ENCODE results near the gene PPM1L. TPM values are rescaled to one million over a fixed set of nuclear protein-coding genes. Genes with fewer than 3 reads are reported as not detected.

The PPM1L gene
- total RNA-seq, 2 donors from 2014 or later, result 15.0 to 15.6 TPM

DNA sequence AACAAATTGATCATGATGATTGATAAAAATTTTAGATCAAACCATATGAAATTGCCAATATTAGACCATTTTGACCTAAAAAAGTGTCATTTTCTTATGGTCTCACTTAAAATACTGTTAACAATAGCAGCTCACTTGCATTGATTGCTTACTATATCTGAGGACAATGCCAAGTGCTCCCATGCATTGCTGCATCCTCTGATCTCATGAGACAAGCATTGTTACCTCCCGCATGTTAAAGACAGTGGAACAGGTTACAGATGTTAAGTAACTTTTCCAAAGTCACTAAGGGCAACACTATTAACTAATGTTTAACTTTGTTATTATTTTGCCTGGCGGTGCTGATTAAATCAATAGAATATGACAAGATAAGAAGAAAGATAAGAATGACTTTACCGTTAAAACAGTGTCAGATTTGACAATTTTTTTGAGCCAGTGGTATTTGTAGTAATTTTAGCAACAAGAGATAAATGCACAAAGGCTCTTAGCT lies 69.3 kb downstream of the PPM1L start:
- Histone ChIP-seq H3K4me3 (no peak overlapping the region), H3K4me1 (no peaks in the 10 kb centered on the region), H3K36me3 (no peaks in the 10 kb centered on the region), H3K27ac (no peak overlapping the region), H3K9me3 (no peaks in the 10 kb centered on the region), H3K27me3 (no peaks in the 10 kb centered on the region), H3K9ac (ENCODE audit: low read depth in 2 of 2, low read length in 2 of 2) (no peak overlapping the region)
- intact Hi-C loops (cut with DNase I), result no loop called here
- TF ChIP-seq, protein P1, sequence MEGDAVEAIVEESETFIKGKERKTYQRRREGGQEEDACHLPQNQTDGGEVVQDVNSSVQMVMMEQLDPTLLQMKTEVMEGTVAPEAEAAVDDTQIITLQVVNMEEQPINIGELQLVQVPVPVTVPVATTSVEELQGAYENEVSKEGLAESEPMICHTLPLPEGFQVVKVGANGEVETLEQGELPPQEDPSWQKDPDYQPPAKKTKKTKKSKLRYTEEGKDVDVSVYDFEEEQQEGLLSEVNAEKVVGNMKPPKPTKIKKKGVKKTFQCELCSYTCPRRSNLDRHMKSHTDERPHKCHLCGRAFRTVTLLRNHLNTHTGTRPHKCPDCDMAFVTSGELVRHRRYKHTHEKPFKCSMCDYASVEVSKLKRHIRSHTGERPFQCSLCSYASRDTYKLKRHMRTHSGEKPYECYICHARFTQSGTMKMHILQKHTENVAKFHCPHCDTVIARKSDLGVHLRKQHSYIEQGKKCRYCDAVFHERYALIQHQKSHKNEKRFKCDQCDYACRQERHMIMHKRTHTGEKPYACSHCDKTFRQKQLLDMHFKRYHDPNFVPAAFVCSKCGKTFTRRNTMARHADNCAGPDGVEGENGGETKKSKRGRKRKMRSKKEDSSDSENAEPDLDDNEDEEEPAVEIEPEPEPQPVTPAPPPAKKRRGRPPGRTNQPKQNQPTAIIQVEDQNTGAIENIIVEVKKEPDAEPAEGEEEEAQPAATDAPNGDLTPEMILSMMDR (IDR thresholded peaks at IDR 0.05), result no peak
- DNase-seq, result no peak

DNA sequence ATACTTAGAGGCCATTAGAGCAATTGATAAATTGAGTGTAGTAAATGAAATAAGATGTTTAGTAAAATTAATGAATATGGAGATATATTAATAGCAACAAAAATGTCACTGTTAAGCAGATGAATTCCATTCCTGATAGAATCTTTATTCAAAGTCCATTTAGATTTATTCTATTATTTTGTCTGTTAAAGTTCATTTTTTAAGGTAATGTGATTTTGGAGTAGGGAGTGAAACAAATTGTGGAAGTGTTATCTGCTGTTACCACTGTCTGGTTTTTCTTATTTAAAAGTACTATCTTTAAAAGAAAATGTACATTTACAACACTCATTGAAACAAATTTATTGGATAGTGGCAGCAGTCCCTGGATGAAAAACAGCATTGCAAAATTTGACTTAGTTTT lies 70.4 kb downstream of the PPM1L start:
- intact Hi-C loops (cut with DNase I), result no loop called here
- DNase-seq, result no peak
- Histone ChIP-seq H3K4me1 (no peaks in the 10 kb centered on the region), H3K9ac (ENCODE audit: low read depth in 2 of 2, low read length in 2 of 2) (no peak overlapping the region), H3K27ac (no peak overlapping the region), H3K36me3 (no peaks in the 10 kb centered on the region), H3K9me3 (no peaks in the 10 kb centered on the region), H3K4me3 (no peak overlapping the region), H3K27me3 (no peaks in the 10 kb centered on the region)
- TF ChIP-seq, protein P1 (IDR thresholded peaks at IDR 0.05), result no peak

DNA sequence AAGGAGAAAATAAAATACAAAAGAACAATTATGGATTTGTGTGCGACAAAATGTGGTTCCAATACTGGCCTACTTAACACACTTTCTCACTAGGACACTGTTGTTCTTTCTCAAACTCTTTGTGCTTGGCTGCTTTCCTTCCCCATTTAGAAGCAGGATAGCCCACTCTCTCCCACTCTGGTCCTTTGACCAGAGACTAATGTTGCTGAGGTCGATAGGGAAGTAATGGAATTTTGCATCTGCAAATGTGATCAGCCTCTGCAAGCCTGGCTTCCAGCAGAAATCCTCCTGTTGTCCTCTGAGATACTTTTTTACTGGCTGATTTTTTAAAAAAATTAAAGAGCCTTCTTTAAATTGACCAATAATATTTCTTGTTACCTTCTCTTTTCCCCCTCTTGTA lies 71.0 kb downstream of the PPM1L start:
- Histone ChIP-seq H3K27ac (no peak overlapping the region), H3K4me3 (no peak overlapping the region), H3K27me3 (no peaks in the 10 kb centered on the region), H3K4me1 (no peaks in the 10 kb centered on the region), H3K9me3 (no peaks in the 10 kb centered on the region), H3K9ac (ENCODE audit: low read depth in 2 of 2, low read length in 2 of 2) (no peak overlapping the region), H3K36me3 (no peaks in the 10 kb centered on the region)
- intact Hi-C loops (cut with DNase I), result no loop called here
- DNase-seq, result no peak
- TF ChIP-seq, protein P1 (IDR thresholded peaks at IDR 0.05), result no peak

DNA sequence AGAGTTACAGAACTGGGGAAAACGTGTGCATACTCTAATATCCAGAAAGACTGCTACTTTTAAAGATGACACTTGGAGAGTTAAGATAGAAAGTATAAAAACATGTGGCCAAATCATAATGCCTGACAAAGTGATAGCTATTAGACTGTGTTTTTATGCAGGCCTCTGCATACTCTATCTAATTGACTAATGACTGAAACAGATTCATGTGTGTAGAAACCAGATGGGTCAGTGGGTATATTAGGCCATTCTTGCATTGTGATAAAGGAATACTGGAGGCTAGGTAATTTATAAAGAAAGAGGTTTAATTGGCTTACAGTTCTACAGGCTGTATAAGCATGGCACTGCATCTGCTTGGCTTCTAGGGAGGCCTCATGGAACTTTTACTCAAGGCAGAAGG lies 71.5 kb downstream of the PPM1L start:
- TF ChIP-seq, protein P1 (IDR thresholded peaks at IDR 0.05), result no peak
- no peaks in the 10 kb centered on the region for H3K36me3 ChIP-seq

DNA sequence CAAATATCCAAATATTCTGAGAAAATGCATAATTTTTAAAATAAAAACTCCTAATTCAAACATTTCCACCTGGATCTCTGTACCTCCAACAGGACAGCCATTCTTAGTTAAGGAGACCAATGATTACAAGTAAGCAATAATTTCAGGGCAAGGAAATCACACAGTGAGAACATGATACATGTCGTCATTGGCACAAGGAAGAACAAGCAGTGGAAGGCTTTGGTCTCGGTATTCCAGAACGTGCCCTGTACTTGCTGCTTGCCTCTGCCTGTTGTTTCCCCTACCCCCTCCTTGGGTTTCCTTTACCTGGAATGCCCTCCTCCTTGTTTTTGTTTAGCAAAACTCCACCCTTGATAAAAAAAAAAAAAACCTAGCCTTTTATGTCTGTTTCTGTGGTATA lies 72.8 kb downstream of the PPM1L start:
- Histone ChIP-seq H3K4me3 (no peak overlapping the region), H3K27ac (no peak overlapping the region), H3K9ac (ENCODE audit: low read depth in 2 of 2, low read length in 2 of 2) (no peak overlapping the region), H3K9me3 (no peaks in the 10 kb centered on the region), H3K27me3 (no peaks in the 10 kb centered on the region), H3K36me3 (no peaks in the 10 kb centered on the region), H3K4me1 (no peaks in the 10 kb centered on the region)
- no peak for DNase-seq
- TF ChIP-seq, protein P1 (IDR thresholded peaks at IDR 0.05), result no peak
- intact Hi-C loops (cut with DNase I), result no loop called here

More for the DNA sequence above, 71.5 kb downstream of the PPM1L start:
- H3K4me1 ChIP-seq, result no peaks in the 10 kb centered on the region
- no peak overlapping the region for H3K27ac ChIP-seq
- intact Hi-C loops (cut with DNase I), result no loop called here
- no peak overlapping the region for H3K9ac ChIP-seq (ENCODE audit: low read depth in 2 of 2, low read length in 2 of 2)
- H3K4me3 ChIP-seq, result no peak overlapping the region
- no peaks in the 10 kb centered on the region for H3K9me3 ChIP-seq
- no peaks in the 10 kb centered on the region for H3K27me3 ChIP-seq
- no peak for DNase-seq

Measured in colonic mucosa (tissue), 4 donors.